ENCODE results near the gene HIPK1.
"Not testable (repeated sequence)": the region's sequence is repeated elsewhere in the genome, so short reads cannot be mapped to it uniquely, and the experiment has no call there.

HIPK1 gene

GRCh38 chr1:113946112-113946511 is 17.0 kb downstream of the HIPK1 start:
- DNase-seq: peak; percentile 14

- no peak for DNase-seq
These were observed 17.7 kb downstream of the HIPK1 start for GRCh38 chr1:113946678-113947387.

GRCh38 chr1:113947388-113948107 is 18.4 kb downstream of the HIPK1 start:
- DNase-seq: no peak

GRCh38 chr1:113948151-113948550 is 19.0 kb downstream of the HIPK1 start:
- DNase-seq: not testable (repeated sequence)

GRCh38 chr1:113949007-113949406 is 19.9 kb downstream of the HIPK1 start:
- peak; percentile 12 for DNase-seq

- DNase-seq: no peak
These were observed 21.8 kb downstream of the HIPK1 start for GRCh38 chr1:113950908-113951307.

- no peak for DNase-seq
These were observed 22.6 kb downstream of the HIPK1 start for GRCh38 chr1:113951719-113952118.

GRCh38 chr1:113957984-113958383 is 28.9 kb downstream of the HIPK1 start:
- no peak for DNase-seq

GRCh38 chr1:113958691-113959090 is 29.6 kb downstream of the HIPK1 start:
- no peak for DNase-seq

GRCh38 chr1:113963281-113963906 is 34.3 kb downstream of the HIPK1 start:
- DNase-seq: no peak

GRCh38 chr1:113965703-113966412 is 36.7 kb downstream of the HIPK1 start:
- DNase-seq: no peak

GRCh38 chr1:113972954-113973353 is 43.8 kb downstream of the HIPK1 start:
- DNase-seq: no peak

- DNase-seq: no peak
These were observed 46.2 kb downstream of the HIPK1 start for GRCh38 chr1:113975211-113975895.

- no peak for DNase-seq
These were observed 47.6 kb downstream of the HIPK1 start for GRCh38 chr1:113976609-113977278.

- no peak for DNase-seq
These were observed 48.8 kb downstream of the HIPK1 start for GRCh38 chr1:113977906-113978305.

- DNase-seq: peak; percentile 54
These were observed 50.0 kb downstream of the HIPK1 start, which contains the start of gene OLFML3 for GRCh38 chr1:113978863-113979702. Gene OLFML3, plus strand, starts transcription at chr1:113979474. Its CDS starts 43 bp downstream, at chr1:113979517.

GRCh38 chr1:113980110-113980509 is 51.0 kb downstream of the HIPK1 start:
- DNase-seq: no peak

GRCh38 chr1:113981962-113982931 is 53.1 kb downstream of the HIPK1 start:
- DNase-seq: no peak

- no peak for DNase-seq
These were observed 53.8 kb downstream of the HIPK1 start for GRCh38 chr1:113982949-113983348.

GRCh38 chr1:113983391-113983790 is 54.3 kb downstream of the HIPK1 start:
- DNase-seq: no peak

Data from CD4-positive, alpha-beta T cell treated with Interleukin-6 for 4 hours (primary cell).